GM12878 (cell line): ENCODE data around the gene PTPRF. TPM values are rescaled to one million over a fixed set of nuclear protein-coding genes. Genes with fewer than 3 reads are reported as not detected.
"Not testable (repeated sequence)": the region's sequence is repeated elsewhere in the genome, so short reads cannot be mapped to it uniquely, and the experiment has no call there.

Experiments used
- ATAC-seq: fragments of 200-7000 bp; cut with Tn5 transposase; 3 replicates; pipeline ENCODE4 v1.9.1; 2020; ENCODE audit warnings: mild to moderate bottlenecking, moderate library complexity
- BruUV-seq: library from RNA; stranded (reverse); fragments of 400-500 nt; replicated peaks from 2 replicates; lab custom pipeline; 2021; lab: Mats Ljungman, UMichigan
- CTCF ChIA-PET: fragments of 300-600 bp; sonication (Branson Sonifier 250); formaldehyde crosslinking; extraction: SDS; loops from one replicate; lab custom pipeline; 2021; ENCODE audit warnings: inconsistent platforms; lab: Yijun Ruan, JAX
- POLR2A ChIA-PET: fragments of 350-600 bp; formaldehyde crosslinking; extraction: SDS; loops from one replicate; lab custom pipeline; 2021; ENCODE audit warnings: inconsistent platforms; lab: Charles Lee
- RAD21 ChIA-PET: fragments of 300-600 bp; sonication (Branson Sonifier 250); formaldehyde crosslinking; loops from one replicate; lab custom pipeline; 2023; ENCODE audit warnings: antibody characterized with exemption; ENCODE audit not compliant: unreplicated experiment; lab: Charles Lee
- SMC1A ChIA-PET: fragments of 300-600 bp; sonication (Branson Sonifier 250); formaldehyde crosslinking; loops from one replicate; lab custom pipeline; 2023; ENCODE audit not compliant: unreplicated experiment, uncharacterized antibody; lab: Charles Lee
- DNase-seq: peaks from one replicate; pipeline ENCODE4 v3.0.0-alpha.2; 2011; ENCODE audit warnings: low read depth, low spot score
- FAIRE-seq: peaks from 3 replicates; lab custom pipeline; 2011; peaks lifted over from hg19 to GRCh38; lab: Jason Lieb, UNC
- H2AFZ ChIP-seq: 2 replicates; pipeline ENCODE4 v1.6.0; 2011; ENCODE audit warnings: low read depth, low read length, control low read depth; ENCODE audit not compliant: control insufficient read depth
- H3K27ac ChIP-seq: 2 replicates; pipeline ENCODE4 v1.5.1; 2011; ENCODE audit warnings: control low read depth; ENCODE audit not compliant: control insufficient read depth, insufficient read depth
- H3K27me3 ChIP-seq, 2 experiments: replicated peaks in 1 of 2; 2 replicates each; pipeline versions ENCODE4 v1.6.0 to v1.6.1; 2011; ENCODE audit warnings: low read length in 1 of 2; ENCODE audit not compliant: control insufficient read depth in 2 of 2, insufficient read depth in 2 of 2
- H3K36me3 ChIP-seq, 2 experiments: 2 replicates each; pipeline ENCODE4 v1.5.1; 2011; ENCODE audit warnings: low read length in 1 of 2; ENCODE audit not compliant: control insufficient read depth in 2 of 2, insufficient read depth in 2 of 2
- H3K4me1 ChIP-seq: 2 replicates; pipeline ENCODE4 v1.6.1; 2011; ENCODE audit warnings: mild to moderate bottlenecking, low read length, moderate library complexity, mixed read lengths; ENCODE audit not compliant: control insufficient read depth, insufficient read depth
- H3K4me2 ChIP-seq: 2 replicates; pipeline ENCODE4 v1.6.0; 2011; ENCODE audit warnings: control low read depth; ENCODE audit not compliant: control insufficient read depth, insufficient read depth
- H3K4me3 ChIP-seq: fragments of 200-600 bp; sonication (generic); 2 replicates; pipeline ENCODE4 v1.5.1; 2016
- H3K79me2 ChIP-seq: 2 replicates; pipeline ENCODE4 v1.6.0; 2011; ENCODE audit warnings: low read length; ENCODE audit not compliant: control insufficient read depth, insufficient read depth
- H3K9ac ChIP-seq: 2 replicates; pipeline ENCODE4 v1.8.0; 2011; ENCODE audit warnings: low read length, control low read depth, mixed read lengths; ENCODE audit not compliant: control insufficient read depth, insufficient read depth
- H3K9me3 ChIP-seq: replicated peaks from 3 replicates; pipeline ENCODE4 v1.5.1; 2011; ENCODE audit warnings: mild to moderate bottlenecking, low read length; ENCODE audit not compliant: control insufficient read depth, insufficient read depth
- H4K20me1 ChIP-seq: 2 replicates; pipeline ENCODE4 v1.6.0; 2011; ENCODE audit not compliant: control insufficient read depth, insufficient read depth
- FOXM1 ChIP-seq: IDR thresholded peaks from 2 replicates; pipeline ENCODE4 v1.6.1; 2012; ENCODE audit warnings: low read depth, mild to moderate bottlenecking, inconsistent platforms, low read length, moderate library complexity
- MEF2A ChIP-seq: IDR thresholded peaks from 2 replicates; pipeline ENCODE4 v1.6.1; 2011; ENCODE audit warnings: low read depth, mild to moderate bottlenecking, low read length, moderate library complexity; ENCODE audit not compliant: insufficient read depth
- MLLT1 ChIP-seq: fragments of 450-650 bp; IDR thresholded peaks from 2 replicates; pipeline ENCODE4 v1.6.1; 2016; ENCODE audit warnings: mild to moderate bottlenecking
- MTA2 ChIP-seq: fragments of 450-650 bp; IDR thresholded peaks from 2 replicates; pipeline ENCODE4 v1.6.1; 2016; ENCODE audit warnings: low read depth, mild to moderate bottlenecking, moderate library complexity
- MYC ChIP-seq: IDR thresholded peaks from 2 replicates; pipeline ENCODE4 v1.6.1; 2011; ENCODE audit warnings: mild to moderate bottlenecking, low read length, moderate library complexity, inconsistent platforms; ENCODE audit not compliant: insufficient read depth, insufficient replicate concordance, insufficient read length, severe bottlenecking
- RB1 ChIP-seq: fragments of 450-650 bp; formaldehyde crosslinking; IDR thresholded peaks from 2 replicates; pipeline ENCODE4 v1.6.1; 2017; ENCODE audit warnings: mild to moderate bottlenecking, borderline replicate concordance
- RFX5 ChIP-seq: IDR thresholded peaks from 2 replicates; pipeline ENCODE4 v1.6.1; 2011; ENCODE audit warnings: low read depth, low read length, improper control_type of control experiment
- TBL1XR1 ChIP-seq: IDR thresholded peaks from 2 replicates; pipeline ENCODE4 v1.6.1; 2012; ENCODE audit warnings: low read depth, low read length, improper control_type of control experiment
- ZBTB40 ChIP-seq: fragments of 450-650 bp; IDR thresholded peaks from 2 replicates; pipeline ENCODE4 v1.6.1; 2016; ENCODE audit warnings: mild to moderate bottlenecking, moderate library complexity, borderline replicate concordance
- WGBS: methylation state at CpG from one replicate; pipeline ENCODE4 v1.1.6; 2016; ENCODE audit warnings: low lambda C conversion rate; ENCODE audit not compliant: insufficient replicate concordance, insufficient coverage; ENCODE audit errors: missing lambda C conversion rate; 5-methylcytosine and 5-hydroxymethylcytosine counted together
- in situ Hi-C: fragments of 300-500 bp; cut with MboI; formaldehyde crosslinking; loops from 9 replicates; pipeline ENCODE4 v1.14.3; 2018; ENCODE audit warnings: mixed read lengths
- intact Hi-C: fragments of 100-400 bp; cut with micrococcal nuclease; formaldehyde crosslinking; loops from one replicate; pipeline ENCODE4 v1.14.2; 2022; ENCODE audit not compliant: unreplicated experiment
- polyA plus RNA-seq, 11 experiments: library from polyadenylated mRNA; depleted of rRNA in 4 of 11; unstranded in 6 of 11; stranded (reverse) in 5 of 11; fragments of >200 nt; fragmentation: Nextera tagmentation in 4 of 11; fragmentation: Illumina TruSeq in 1 of 11; extraction: Ambion mirVana in 4 of 11; extraction: Trizol in 1 of 11; gene quantifications; 1 replicate in 1 of 11; 2 replicates in 10 of 11; pipeline versions ENCODE4 v1.2.1 to v1.2.3, GENCODE V29; 2011 to 2016; ENCODE audit warnings: inconsistent platforms in 2 of 11, missing spikeins in 2 of 11, low read depth in 1 of 11
- total RNA-seq, 4 experiments: library from RNA; depleted of rRNA in 3 of 4; stranded (reverse); fragments of >200 nt in 3 of 4; fragmentation: Illumina TruSeq in 1 of 4; extraction: Trizol in 1 of 4; gene quantifications; 2 replicates each; pipeline versions ENCODE4 v1.2.1 to v1.2.3, GENCODE V29; 2013 to 2021

PTPRF gene
- total and polyA plus RNA-seq, 10 of the 15 experiments (the other 5 are each of a cell fraction or from before 2014, with no cell fraction given): 0.04 to 2.6 (median 0.32) TPM

DNA sequence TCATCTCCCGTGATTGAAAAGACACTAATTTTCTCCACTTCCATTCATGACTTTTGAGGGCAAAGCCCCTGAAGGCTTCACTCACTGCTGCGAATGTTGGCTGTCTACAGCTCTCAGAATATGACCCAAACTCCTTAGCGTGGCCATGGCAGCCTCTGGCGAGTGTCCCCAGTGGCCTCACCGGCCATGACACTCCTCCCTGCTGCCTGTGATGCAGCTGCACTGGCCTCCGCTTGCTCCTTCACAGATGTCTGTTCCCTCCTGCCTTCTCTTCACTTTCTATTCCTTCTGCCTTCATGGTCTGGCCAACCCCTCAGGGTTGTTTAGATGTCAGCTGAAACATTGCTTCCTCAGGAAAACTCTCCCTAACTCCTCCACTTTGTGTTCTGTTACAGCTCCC, 30.8 kb upstream of the PTPRF start:
- Histone ChIP-seq H3K9me3 (no peaks in the 10 kb centered on the region), H3K27me3 (peaks cover 0 to 1% of the 10 kb centered on the region in 2 experiments; a peak in 1 of 4 replicates), H2AFZ (no peak overlapping the region), H3K4me3 (no peak overlapping the region), H3K79me2 (no peaks in the 10 kb centered on the region), H4K20me1 (no peaks in the 10 kb centered on the region), H3K27ac (no peak overlapping the region), H3K9ac (no peak overlapping the region), H3K4me2 (no peak overlapping the region), H3K36me3 (no peaks in the 10 kb centered on the region), H3K4me1 (no peaks in the 10 kb centered on the region)
- FAIRE-seq: no peak
- RAD21 ChIA-PET: no interaction called here
- in situ Hi-C loops (no loop called here), intact Hi-C loops (no loop called here)
- 66% methylated on average over 6 of the region's 6 CpGs for WGBS
- CTCF ChIA-PET: no interaction called here
- no peak for ATAC-seq
- SMC1A ChIA-PET: interaction anchor here (1.1 to 1.2 kb wide), 2 partner anchors 254 to 950 kb away, joined by 3 read pairs; no protein-coding TSS in a partner anchor
- TF ChIP-seq FOXM1 (no peak), MLLT1 (no peak), MTA2 (no peak), TBL1XR1 (no peak), RFX5 (no peak), MYC (no peak), ZBTB40 (no peak), RB1 (no peak), MEF2A (no peak)
- DNase-seq: no peak
- POLR2A ChIA-PET: interaction anchor here (1.0 kb wide), 1 partner anchor 347 kb away, joined by 4 read pairs; no protein-coding TSS in a partner anchor
- BruUV-seq: no TSS peak

DNA sequence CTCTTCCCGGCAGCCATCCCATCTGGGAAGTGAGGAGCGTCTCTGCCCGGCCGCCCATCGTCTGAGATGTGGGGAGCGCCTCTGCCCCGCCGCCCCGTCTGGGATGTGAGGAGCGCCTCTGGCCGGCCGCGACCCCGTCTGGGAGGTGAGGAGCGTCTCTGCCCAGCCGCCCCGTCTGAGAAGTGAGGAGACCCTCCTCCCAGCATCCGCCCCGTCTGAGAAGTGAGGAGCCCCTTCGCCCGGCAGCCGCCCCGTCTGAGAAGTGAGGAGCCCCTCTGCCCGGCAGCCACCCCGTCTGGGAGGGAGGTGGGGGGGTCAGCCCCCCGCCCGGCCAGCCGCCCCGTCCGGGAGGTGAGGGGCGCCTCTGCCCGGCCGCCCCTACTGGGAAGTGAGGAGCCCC, 28.9 kb upstream of the PTPRF start:
- ATAC-seq, H3K9ac ChIP-seq, H4K20me1 ChIP-seq, BruUV-seq, H3K4me1 ChIP-seq, H3K27me3 ChIP-seq, H3K27ac ChIP-seq, H3K9me3 ChIP-seq, H3K4me2 ChIP-seq, RAD21 ChIA-PET, in situ Hi-C loops, FAIRE-seq, H2AFZ ChIP-seq, H3K79me2 ChIP-seq, H3K4me3 ChIP-seq, SMC1A ChIA-PET, H3K36me3 ChIP-seq, DNase-seq, intact Hi-C loops: not testable (repeated sequence)
- CTCF ChIA-PET: interaction anchor here (0.6 kb wide), 1 partner anchor 267 kb away, joined by 3 read pairs; no protein-coding TSS in a partner anchor
- POLR2A ChIA-PET: interaction anchor here (0.6 kb wide), 1 partner anchor 330 kb away, joined by 3 read pairs; the partner anchor contains the start of genes CFAP57 and EBNA1BP2
- no CpG with 5 or more reads among the region's 33 CpGs for WGBS
